ENCODE measurements around the gene TAF3.

Gene TAF3

DNA sequence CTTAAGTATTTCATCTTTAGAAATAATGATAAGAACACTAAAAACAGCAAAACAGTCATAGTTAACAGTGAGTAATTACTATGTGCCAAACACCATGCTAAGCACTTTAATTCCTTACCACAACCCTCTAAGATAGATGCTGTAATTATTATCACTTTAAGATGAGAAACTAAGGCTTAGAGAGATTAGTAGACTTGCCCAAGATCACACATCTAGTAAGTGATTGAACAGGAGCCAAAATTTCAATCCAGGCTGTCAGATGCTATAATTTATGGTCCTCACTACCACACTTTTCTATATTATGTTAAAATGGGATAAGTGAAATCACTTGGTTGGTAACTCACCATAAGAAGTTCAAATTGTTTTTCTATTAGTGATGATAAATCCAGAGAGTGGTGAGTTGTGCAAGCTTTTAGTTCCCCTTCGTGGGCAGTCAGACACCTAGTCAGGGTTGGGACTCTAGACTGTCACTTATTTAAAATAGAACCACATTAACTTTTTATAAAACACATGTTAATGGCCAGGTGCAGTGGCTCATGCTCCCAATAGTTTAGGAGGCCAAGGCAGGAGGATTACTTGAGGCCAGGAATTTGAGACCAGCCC is 150.3 kb downstream of the TAF3 start:
- H3K9me3 ChIP-seq (replicated peaks; ENCODE audit: insufficient read depth, low read length), result no peaks in the 10 kb centered on the region
- H4K20me1 ChIP-seq (ENCODE audit: insufficient read depth, low read length), result no peaks in the 10 kb centered on the region
- no peaks in the 10 kb centered on the region for H3K79me2 ChIP-seq (ENCODE audit: low read length)
- DNase-seq, result no peak
- no peaks in the 10 kb centered on the region for H3K27me3 ChIP-seq (replicated peaks; ENCODE audit: insufficient read depth, low read length)
- H3K9ac ChIP-seq (ENCODE audit: low read length), result no peak overlapping the region
- H3K27ac ChIP-seq (ENCODE audit: low read length), result no peak overlapping the region
- no peaks in the 10 kb centered on the region for H3K4me1 ChIP-seq (ENCODE audit: low read length)
- no peak overlapping the region for H3K4me3 ChIP-seq (ENCODE audit: low read length)
- no peak overlapping the region for H3K4me2 ChIP-seq (ENCODE audit: low read depth, low read length)
- H3K9me2 ChIP-seq (replicated peaks; ENCODE audit: insufficient read depth, low read length), result no peaks in the 10 kb centered on the region
- no peaks in the 10 kb centered on the region; the same call in 1 of the 2 replicates for H3K36me3 ChIP-seq (replicated peaks; ENCODE audit: insufficient read depth, low read length)
- no peaks in the 10 kb centered on the region for H3F3A ChIP-seq (ENCODE audit: insufficient read depth, low read length)
- no peak overlapping the region for H2AFZ ChIP-seq (ENCODE audit: low read length)
- TF ChIP-seq EZH2 (optimal IDR thresholded peaks at IDR 0.05; ENCODE audit: low read depth, low read length) (no peak), EZH2phosphoT487 (IDR thresholded peaks at IDR 0.05; ENCODE audit: low read length) (no peak)
- TF ChIP-seq, protein P1, sequence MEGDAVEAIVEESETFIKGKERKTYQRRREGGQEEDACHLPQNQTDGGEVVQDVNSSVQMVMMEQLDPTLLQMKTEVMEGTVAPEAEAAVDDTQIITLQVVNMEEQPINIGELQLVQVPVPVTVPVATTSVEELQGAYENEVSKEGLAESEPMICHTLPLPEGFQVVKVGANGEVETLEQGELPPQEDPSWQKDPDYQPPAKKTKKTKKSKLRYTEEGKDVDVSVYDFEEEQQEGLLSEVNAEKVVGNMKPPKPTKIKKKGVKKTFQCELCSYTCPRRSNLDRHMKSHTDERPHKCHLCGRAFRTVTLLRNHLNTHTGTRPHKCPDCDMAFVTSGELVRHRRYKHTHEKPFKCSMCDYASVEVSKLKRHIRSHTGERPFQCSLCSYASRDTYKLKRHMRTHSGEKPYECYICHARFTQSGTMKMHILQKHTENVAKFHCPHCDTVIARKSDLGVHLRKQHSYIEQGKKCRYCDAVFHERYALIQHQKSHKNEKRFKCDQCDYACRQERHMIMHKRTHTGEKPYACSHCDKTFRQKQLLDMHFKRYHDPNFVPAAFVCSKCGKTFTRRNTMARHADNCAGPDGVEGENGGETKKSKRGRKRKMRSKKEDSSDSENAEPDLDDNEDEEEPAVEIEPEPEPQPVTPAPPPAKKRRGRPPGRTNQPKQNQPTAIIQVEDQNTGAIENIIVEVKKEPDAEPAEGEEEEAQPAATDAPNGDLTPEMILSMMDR (IDR thresholded peaks at IDR 0.05; ENCODE audit: low read length), result no peak

DNA sequence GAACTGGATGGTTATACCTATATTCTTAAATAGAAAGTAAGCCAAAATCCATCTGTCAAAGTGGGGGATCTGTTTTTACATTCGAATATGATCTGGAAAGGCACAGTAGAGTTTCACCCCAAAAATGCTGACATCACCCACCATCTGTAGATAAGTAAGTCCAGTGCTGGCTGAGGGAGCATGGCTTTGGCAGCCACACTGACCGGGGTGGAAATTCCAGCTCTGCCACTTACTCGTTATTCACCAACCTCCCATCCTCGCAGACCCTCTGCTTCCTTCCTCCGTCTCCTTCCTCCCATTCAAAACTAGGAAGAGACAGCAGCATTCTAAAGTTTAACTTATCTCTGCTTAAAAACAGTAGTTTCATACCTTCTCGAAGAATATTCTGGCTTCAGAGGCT is 151.3 kb downstream of the TAF3 start:
- H3K27me3 ChIP-seq (replicated peaks; ENCODE audit: insufficient read depth, low read length), result no peaks in the 10 kb centered on the region
- H4K20me1 ChIP-seq (ENCODE audit: insufficient read depth, low read length), result no peaks in the 10 kb centered on the region
- no peak overlapping the region for H3K4me2 ChIP-seq (ENCODE audit: low read depth, low read length)
- H3K4me1 ChIP-seq (ENCODE audit: low read length), result no peaks in the 10 kb centered on the region
- no peak overlapping the region for H3K9ac ChIP-seq (ENCODE audit: low read length)
- H3K27ac ChIP-seq (ENCODE audit: low read length), result no peak overlapping the region
- TF ChIP-seq EZH2phosphoT487 (IDR thresholded peaks at IDR 0.05; ENCODE audit: low read length) (no peak), EZH2 (optimal IDR thresholded peaks at IDR 0.05; ENCODE audit: low read depth, low read length) (no peak)
- TF ChIP-seq, protein P1 (IDR thresholded peaks at IDR 0.05; ENCODE audit: low read length), result no peak
- H3K4me3 ChIP-seq (ENCODE audit: low read length), result no peak overlapping the region
- no peaks in the 10 kb centered on the region for H3K36me3 ChIP-seq (replicated peaks; ENCODE audit: insufficient read depth, low read length)
- no peaks in the 10 kb centered on the region for H3F3A ChIP-seq (ENCODE audit: insufficient read depth, low read length)
- H3K79me2 ChIP-seq (ENCODE audit: low read length), result no peaks in the 10 kb centered on the region
- H3K9me3 ChIP-seq (replicated peaks; ENCODE audit: insufficient read depth, low read length), result no peaks in the 10 kb centered on the region
- H2AFZ ChIP-seq (ENCODE audit: low read length), result no peak overlapping the region
- no peak for DNase-seq
- H3K9me2 ChIP-seq (replicated peaks; ENCODE audit: insufficient read depth, low read length), result no peaks in the 10 kb centered on the region

GRCh38 chr10:7971949-7972348 is 153.6 kb downstream of the TAF3 start:
- H3K4me2 ChIP-seq (ENCODE audit: low read depth, low read length), result no peak overlapping the region
- no peaks in the 10 kb centered on the region for H3K4me1 ChIP-seq (ENCODE audit: low read length)
- no peak for DNase-seq
- no peak overlapping the region for H2AFZ ChIP-seq (ENCODE audit: low read length)
- no peaks in the 10 kb centered on the region for H3F3A ChIP-seq (ENCODE audit: insufficient read depth, low read length)
- H4K20me1 ChIP-seq (ENCODE audit: insufficient read depth, low read length), result no peaks in the 10 kb centered on the region
- no peak overlapping the region for H3K4me3 ChIP-seq (ENCODE audit: low read length)
- H3K27ac ChIP-seq (ENCODE audit: low read length), result no peak overlapping the region
- no peaks in the 10 kb centered on the region for H3K79me2 ChIP-seq (ENCODE audit: low read length)
- no peaks in the 10 kb centered on the region for H3K36me3 ChIP-seq (replicated peaks; ENCODE audit: insufficient read depth, low read length)
- H3K9me3 ChIP-seq (replicated peaks; ENCODE audit: insufficient read depth, low read length), result no peaks in the 10 kb centered on the region
- no peak overlapping the region for H3K9ac ChIP-seq (ENCODE audit: low read length)
- H3K27me3 ChIP-seq (replicated peaks; ENCODE audit: insufficient read depth, low read length), result no peaks in the 10 kb centered on the region
- no peak for TF ChIP-seq EZH2 (optimal IDR thresholded peaks at IDR 0.05; ENCODE audit: low read depth, low read length)
- TF ChIP-seq EZH2phosphoT487 (IDR thresholded peaks at IDR 0.05; ENCODE audit: low read length), result no peak
- TF ChIP-seq, protein P1 (IDR thresholded peaks at IDR 0.05; ENCODE audit: low read length), result no peak
- H3K9me2 ChIP-seq (replicated peaks; ENCODE audit: insufficient read depth, low read length), result no peaks in the 10 kb centered on the region
